GM19025 (cell line): ENCODE data around the gene COL26A1.
"Not testable (repeated sequence)": the region's sequence is repeated elsewhere in the genome, so short reads cannot be mapped to it uniquely, and the experiment has no call there.

ENCODE experiments used
- ATAC-seq: cut with Tn5 transposase; IDR thresholded peaks from one replicate; pipeline ENCODE4 v1.9.1; 2021; ENCODE audit warnings: mild to moderate bottlenecking, low read depth, moderate library complexity; ENCODE audit not compliant: unreplicated experiment

The COL26A1 gene

DNA sequence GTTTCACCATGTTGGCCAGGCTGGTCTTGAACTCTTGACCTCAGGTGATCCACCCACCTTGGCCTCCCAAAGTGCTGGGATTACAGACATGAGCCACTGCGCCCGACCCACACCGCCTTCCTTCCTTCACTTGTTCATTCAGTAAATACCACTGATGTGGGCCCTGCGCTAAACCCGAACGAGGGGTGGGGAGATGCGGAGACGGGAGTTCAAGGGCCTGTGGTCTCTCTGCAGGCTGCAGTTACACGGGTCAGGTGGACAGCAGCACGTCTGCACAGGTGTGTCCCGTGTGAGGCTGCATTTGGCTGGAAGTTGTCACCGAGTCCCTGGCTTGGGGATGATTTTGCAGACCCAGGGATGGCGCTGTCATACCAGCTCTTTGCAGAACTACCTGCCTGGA lies 38.1 kb downstream of the COL26A1 start:
- no peak for ATAC-seq

DNA sequence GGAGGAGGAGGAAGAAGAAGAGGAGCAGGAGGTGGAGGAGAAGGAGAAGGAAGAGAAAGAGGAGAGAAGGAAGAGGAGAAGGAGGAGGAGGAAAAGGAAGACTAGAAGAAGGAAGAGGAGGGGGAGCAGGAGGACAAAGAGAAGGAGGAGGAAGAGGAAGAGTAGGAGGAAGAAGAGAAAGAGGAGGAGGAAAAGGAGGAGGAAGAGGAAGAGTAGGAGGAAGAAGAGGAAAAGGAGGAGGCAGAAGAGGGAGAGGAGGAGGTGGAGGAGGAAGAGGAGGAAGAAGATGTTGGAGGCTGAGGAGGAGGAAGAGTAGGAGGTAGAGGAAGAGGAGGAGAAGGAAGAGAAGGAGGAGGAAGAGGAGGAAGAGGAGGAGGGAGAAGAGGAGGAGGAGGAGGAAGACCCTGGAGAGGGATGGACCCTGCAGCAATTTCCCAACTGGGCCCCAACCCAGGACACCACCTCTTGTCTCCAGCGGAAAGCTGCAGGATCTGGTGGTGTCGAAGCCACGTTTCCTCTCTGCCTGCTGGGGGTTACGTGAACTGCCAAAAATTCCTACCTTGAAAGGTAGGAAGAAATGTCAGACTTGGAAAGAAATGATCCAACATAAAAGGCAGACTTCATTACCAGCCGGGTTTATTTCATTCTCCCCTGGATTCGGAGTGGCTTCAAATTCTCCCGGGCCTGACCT lies 38.9 kb downstream of the COL26A1 start:
- ATAC-seq = no peak

DNA sequence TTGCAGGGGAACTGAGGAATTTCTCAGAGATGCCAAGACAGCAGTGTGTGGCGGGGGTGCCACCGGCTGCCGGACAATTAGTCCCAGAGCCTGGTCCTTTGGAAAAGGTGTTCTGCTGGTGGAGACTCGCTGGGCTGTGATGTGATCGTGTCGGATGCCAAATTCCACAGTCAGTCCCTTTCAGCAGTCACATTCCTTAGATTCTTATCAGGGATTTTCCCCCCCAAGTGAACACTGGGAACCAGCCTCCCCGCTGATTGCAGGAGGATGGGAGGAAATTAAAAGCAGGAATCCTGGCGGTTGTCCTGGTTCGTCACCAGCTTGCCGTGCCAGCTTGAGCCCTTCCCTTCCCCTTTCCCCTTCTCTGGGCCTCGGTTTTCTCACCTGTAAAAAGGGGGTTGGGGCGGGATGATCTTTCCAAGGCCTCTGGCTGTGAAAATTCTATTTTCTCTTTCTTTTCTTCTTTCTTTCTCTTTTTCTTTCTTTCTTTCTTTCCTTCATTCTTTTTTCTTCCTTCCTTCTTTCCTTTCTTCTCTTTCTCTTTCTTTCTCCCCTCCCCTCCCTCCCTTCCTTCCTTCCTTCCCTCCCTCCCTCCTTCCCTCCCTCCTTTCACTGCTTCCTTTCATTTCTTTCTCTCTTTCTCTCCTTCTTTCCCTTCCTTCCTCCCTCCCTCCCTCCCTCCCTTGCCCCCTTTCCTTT lies 39.6 kb downstream of the COL26A1 start:
- ATAC-seq = no peak

DNA sequence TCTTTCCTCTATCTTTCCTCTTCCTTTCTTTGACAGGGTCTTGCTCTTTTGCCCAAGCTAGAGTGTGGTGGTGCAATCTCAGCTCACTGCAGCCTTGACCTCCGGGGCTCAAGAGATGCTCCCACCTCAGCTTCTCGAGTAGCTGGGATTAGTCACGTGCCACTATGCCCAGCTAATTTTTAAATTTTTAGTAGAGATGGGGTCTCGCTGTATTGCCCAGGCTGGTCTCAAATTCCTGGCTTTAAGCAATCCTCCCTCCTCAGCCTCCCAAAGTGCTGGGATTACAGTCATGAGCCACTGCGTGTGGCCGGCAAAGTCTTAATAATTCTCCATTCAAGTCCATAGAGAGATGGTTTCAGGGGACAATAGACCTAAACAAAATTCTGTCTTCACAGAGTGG lies 40.2 kb downstream of the COL26A1 start:
- ATAC-seq = no peak

DNA sequence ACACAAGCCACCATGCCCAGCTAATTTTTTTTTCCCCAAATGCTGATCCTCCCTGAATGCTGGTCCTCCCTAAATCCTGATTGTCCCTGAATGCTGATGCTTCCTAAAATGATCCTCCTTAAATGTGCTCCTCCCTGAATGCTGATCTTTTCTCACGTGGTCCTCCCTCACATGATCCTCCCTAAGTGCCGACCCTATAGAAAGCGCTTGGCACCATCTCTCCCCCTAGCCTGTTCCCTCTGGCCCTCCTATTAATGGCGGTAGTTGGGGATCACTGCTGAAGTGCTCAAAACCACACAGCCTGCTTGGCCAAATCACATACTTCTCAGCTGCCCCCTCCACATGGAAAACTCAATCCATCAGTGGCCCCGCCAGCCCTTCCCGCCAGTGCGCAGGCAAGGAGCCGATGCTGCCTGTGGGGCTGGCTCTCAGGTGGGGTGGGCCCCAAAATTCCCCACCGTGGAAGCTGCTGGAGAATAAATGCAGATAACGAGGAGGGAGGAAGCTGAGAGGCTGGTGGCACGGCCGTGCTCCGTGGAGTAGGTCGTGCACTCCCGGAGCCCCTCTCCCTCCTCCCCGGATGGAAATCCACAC lies 42.9 kb downstream of the COL26A1 start:
- ATAC-seq = no peak

DNA sequence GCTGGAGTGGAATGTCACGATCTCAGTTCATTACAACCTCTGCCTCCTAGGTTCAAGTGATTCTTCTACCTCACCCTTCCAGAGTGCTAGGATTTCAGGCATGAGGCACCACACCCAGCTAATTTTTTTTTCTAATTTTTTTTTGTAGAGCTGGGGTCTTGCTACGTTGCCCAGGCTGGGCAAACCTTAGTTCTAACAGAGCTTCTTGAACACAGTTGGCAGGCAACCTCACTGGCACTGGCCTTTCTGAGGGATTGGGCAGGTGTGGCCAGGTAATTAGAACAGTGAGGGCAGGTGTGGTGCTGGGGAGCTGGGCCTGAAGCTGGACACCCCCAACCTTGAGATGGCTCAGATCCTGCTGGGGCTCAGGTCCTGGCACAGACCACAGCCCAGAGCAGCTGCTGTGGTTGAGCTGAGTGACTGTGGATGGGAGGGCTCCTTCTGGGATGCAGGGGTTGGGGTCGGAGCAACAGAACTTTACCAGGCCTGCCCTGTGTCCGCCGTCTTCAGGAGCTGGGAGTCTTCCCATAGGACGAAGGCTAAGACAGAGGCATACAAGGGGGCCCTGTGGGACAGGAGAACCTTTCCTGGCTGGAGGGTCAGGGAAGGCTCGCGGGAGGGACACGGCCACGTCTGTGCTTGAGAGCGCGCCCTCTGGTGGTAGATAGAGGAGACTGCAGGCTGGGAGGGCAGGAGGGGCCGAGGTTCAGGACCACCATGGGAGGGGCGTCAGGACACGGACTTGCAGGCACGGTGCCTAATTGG lies 48.2 kb downstream of the COL26A1 start:
- no peak for ATAC-seq

DNA sequence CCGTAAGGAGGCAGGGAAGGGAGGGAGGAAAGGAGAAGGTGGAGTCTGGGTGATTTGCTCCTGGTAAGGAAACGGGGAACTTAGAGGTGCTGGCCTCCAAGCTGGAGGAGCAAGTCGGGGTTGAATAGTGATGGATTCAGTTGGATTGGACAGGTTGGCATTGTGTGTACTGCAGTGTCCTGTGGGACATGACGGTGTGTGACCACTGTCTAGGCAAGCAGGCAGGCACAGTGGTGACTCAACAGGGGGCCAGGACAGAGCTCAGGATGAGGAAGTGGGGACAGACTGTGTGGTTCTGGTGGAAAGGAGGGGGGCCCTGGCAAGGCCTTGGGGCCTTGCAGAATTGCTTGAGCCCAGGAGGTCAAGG lies 48.8 kb downstream of the COL26A1 start:
- ATAC-seq = no peak

DNA sequence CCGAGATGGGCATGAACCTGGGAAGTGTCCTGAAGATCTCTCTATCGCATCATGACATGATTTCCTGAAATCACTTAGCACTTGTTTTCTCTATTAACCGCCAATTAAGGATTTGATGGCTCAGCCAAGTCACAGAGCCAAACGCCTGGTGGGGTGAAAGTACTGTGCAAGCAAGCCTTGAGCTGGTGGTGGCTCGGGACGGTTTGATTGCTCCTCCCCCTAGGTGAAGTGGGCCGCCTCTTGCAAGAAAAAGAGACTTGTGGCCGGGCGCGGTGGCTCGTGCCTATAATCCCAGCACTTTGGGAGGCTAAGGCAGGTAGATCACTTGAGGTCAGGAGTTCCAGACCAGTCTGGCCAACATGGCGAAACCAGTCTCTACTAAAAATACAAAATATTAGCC lies 50.3 kb downstream of the COL26A1 start:
- ATAC-seq = no peak

- no peak for ATAC-seq
Observed at GRCh38 chr7:101418694-101419093, 56.0 kb downstream of the COL26A1 start.

DNA sequence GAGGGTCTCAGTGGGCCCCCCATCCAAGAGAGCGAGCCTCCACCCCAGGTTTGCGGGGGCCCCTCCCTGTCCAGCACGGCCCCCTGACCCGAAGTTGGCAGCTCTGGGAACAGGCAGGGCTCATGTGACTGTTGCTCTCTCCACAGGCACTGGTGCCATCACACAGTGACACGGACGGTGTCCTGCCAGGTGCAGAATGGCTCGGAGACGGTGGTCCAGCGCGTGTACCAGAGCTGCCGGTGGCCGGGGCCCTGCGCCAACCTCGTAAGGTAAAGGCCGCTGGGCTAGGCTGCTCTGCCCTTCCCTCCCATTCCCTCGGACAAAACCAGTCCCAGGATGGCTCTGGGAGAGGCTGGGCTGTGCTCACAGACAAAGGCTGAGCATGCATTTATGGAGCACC lies 57.2 kb downstream of the COL26A1 start:
- no peak for ATAC-seq

GRCh38 chr7:101420436-101420835 lies 57.8 kb downstream of the COL26A1 start:
- ATAC-seq = no peak

- no peak for ATAC-seq
Observed at GRCh38 chr7:101422356-101423195, 59.9 kb downstream of the COL26A1 start.

- no peak for ATAC-seq
Observed at GRCh38 chr7:101426303-101427011, 63.8 kb downstream of the COL26A1 start.

DNA sequence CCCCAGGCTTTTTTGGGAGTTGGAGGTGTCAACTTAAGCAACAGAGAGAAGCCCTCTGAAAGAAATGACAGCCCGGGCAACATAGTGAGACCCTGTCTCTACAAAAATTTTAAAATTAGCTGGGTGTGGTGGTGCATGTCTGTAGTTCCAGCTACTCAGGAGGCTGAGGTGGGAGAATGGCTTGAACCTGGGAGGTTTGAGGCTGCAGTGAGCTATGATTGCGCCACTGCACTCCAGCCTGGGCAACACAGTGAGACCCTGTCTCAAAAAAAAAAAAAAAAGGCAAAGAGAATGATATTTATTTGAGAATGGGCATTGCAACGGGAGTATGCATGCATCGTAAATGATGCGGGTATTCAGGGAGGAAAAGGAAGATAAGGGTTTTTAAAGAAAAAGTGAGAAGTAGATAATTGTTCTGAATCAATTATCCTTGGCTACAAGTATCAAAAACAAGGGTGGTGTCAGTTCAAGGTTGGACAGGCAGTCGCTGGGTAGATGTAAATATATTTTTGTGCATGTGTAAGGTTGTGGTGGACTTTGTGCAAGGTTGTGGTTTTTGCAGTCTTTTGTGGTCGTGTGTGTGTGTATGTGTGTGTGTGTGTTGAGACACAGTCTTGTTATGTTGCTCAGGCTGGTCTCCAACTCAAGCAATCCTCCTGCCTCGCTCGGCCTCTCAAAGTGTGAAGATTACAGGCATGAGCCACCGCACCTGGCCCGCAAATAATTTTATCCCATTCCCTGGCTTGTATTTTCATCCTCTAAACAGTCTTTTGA lies 65.6 kb downstream of the COL26A1 start:
- ATAC-seq = no peak

DNA sequence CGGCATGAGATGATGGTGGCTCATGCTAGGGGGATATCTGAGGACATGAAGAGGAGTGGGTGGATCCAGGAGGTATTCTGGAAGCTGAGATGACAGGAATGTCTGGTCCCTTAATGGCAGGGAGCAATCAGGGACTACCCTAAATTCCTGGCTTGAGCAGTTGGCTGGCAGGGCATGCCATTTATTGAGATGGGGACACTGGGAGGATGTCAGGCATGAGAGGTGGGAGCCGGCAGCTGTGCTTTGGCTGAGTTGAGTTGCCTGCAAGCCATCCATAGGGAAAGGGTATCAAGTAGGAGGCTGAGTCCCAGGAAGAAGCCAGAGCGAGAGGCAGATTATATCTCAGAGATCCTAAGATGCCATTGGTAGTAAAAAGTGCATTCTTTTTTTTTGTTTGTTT lies 69.6 kb downstream of the COL26A1 start:
- ATAC-seq = no peak

GRCh38 chr7:101433688-101434087 lies 71.0 kb downstream of the COL26A1 start:
- ATAC-seq = no peak

DNA sequence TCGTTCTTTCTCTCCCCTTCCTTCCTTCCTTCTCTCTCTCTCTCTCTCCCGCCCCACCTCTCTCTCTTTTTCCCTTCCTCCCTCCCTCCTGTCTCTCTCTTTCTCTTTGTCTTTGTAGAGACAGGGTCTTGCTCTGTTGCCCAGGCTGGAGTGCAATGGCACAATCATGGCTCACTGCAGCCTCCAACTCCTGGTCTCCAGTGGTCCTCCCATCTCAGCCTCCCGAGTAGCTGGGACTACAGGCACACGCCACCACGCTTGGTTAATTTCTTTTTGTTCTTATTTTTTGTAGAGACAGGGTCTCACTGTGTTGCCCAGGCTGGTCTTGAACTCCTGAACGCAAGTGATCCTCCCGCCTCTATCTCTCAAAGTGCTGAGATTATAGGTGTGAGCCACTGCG lies 71.5 kb downstream of the COL26A1 start:
- not testable (repeated sequence) for ATAC-seq

- no peak for ATAC-seq
Observed at GRCh38 chr7:101435461-101436220, 73.0 kb downstream of the COL26A1 start.
